Tongue (tissue), 2 donors: ENCODE measurements around the gene WRAP73. TPM values are rescaled to one million over a fixed set of nuclear protein-coding genes. Genes with fewer than 3 reads are reported as not detected.
"Not testable (repeated sequence)": the region's sequence is repeated elsewhere in the genome, so short reads cannot be mapped to it uniquely, and the experiment has no call there.

Source experiments
- DNase-seq: peaks from one replicate; pipeline ENCODE4 v3.0.0-alpha.2; 2015
- total RNA-seq: library from RNA; depleted of rRNA; stranded (reverse); fragments of >200 nt; gene quantifications from one replicate; pipeline ENCODE4 v1.2.3, GENCODE V29; 2014

Gene WRAP73
- total RNA-seq, 1 donor from 2014 or later = 25.4 TPM

- DNase-seq = no peak
Observed at GRCh38 chr1:3597599-3597964, 52.3 kb downstream of the WRAP73 start.

DNA sequence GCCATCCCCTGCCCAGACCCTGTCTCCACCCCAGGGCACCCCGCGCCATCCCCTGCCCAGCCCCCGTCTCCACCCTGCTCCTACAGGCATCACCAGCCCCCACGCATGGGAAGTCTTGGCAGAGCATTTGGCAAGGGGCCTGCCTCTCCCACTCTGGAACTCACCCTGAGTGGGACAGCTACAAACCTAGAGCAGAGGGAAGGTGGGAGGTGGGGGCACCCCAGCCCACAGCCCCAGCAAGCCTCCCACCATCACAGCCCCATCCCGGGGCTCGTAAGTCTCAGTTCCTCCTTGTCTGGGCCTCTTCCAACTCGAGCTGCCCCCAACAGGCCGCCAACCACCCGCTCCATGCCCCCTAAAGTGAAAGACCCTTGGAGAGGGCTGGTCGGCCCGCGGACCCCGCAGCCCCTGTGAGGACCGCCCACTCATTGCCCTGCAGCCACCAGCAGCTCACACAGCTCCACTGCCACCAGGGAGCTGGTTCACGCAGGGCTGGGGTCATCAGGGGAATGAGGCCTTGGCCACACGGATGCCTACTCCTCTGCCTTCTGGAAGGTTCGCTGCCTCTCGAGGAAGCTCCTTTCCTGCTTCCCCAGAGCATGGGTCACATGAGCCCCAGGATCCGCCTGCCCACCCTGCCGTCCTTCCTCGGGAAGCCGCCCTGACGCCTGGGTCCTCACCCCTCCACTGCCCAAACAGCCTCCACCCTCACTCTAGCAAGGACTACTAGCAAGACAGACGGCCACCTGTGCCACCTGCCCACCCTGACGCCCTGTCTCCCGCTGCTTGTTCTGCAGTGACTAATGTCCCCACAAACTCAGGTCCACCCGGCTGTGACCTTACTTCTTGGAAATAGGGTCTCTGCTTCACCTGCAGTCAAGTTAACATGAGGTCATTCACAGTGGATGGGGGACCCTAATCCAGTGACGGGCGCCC is 53.0 kb downstream of the WRAP73 start:
- no peak for DNase-seq

DNA sequence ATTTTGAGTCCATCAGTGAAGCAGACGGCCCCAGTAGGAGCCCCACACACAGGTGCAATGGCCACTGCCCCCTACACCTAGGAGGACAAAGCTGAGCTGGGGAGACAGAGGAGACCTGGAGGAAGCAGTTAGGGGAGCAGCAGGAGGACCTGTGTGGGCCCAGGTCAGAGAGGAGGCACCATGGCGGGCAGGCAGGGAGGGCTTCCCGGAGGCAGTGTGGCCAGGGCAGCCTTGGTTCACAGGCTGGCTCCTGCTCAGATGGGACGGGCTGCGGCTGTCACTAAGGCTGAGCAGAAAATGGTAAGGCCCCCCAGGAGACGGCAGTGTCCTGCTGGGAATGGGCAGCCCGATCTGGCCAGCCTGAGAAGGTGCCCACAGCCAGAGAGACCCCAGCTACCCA is 54.0 kb downstream of the WRAP73 start:
- DNase-seq = no peak

DNA sequence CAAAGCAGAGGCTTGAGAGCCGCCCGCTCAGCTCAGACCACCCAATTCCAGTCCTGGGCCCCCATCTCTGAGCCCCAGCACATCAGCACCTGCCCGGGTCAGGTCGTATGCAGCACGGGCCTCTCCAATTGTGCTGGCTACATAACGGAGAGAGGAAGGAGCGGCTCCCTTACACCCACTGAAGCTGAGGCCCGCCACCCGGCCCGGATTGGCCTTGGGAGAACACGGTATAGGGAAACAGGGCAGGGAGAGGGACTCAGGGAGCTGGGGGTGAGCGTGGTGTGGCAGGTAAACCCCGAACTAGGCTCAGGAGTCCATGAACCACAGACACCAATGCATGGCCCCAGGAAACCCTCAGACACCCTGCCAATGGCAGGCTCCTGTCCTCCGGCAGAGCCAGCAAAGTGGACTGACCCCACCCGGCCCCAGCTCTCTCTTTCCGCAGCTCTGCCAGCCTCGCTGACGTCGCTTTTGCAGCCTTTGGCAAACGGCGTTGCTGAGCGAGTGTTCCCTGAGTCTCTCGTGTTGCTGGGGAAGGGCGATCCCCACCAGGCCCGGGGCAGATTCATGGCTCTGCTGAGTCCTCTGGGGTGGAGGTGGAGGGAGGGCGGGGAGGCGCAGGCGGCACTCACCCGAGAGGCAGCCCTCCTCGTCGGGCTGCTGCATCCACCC is 55.1 kb downstream of the WRAP73 start:
- DNase-seq = no peak

GRCh38 chr1:3593745-3594144 is 56.2 kb downstream of the WRAP73 start:
- no peak for DNase-seq

DNA sequence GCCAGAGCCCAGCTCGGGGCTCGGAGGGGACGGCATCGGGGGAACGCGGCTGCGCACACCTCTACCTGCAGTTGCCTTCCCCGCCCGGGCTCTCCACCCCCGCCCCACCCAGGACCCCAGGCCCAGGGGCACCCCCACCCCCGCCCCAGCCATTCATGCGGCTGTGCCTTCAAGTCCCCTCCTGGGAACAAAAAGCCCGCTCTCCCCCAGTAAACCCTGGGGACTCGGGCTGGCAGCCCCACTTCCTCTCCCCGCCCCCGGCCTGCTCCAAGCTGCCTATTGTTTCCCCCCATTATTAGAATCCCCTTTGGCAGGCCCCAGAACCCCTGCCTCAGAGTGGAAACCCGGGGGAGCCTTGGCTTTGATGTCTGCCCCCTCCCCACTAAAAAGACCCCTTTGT is 56.6 kb downstream of the WRAP73 start:
- no peak for DNase-seq

- no peak for DNase-seq
Observed at GRCh38 chr1:3590951-3591865, 58.7 kb downstream of the WRAP73 start.

GRCh38 chr1:3590139-3590763 is 59.7 kb downstream of the WRAP73 start:
- DNase-seq = no peak

GRCh38 chr1:3588395-3588794 is 61.5 kb downstream of the WRAP73 start:
- DNase-seq = no peak

- peak; percentile 40 for DNase-seq
Observed at GRCh38 chr1:3586986-3587759, 62.7 kb downstream of the WRAP73 start.

GRCh38 chr1:3585940-3586568 is 63.8 kb downstream of the WRAP73 start:
- DNase-seq = no peak

DNA sequence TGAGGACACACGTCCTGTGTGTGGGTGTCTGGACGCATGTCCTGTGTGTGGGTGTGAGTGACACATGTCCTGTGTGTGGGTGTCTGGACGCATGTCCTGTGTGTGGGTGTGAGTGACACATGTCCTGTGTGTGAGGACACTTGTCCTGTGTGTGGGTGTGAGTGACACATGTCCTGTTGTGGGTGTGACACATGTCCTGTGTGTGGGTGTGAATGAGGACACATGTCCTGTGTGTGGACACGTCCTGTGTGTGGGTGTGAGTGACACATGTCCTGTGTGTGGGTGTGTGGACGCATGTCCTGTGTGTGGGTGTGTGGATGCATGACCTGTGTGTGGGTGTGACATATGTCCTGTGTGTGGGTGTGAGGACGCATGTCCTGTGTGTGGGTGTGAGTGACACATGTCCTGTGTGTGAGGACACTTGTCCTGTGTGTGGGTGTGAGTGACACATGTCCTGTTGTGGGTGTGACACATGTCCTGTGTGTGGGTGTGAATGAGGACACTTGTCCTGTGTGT is 64.5 kb downstream of the WRAP73 start:
- not testable (repeated sequence) for DNase-seq

DNA sequence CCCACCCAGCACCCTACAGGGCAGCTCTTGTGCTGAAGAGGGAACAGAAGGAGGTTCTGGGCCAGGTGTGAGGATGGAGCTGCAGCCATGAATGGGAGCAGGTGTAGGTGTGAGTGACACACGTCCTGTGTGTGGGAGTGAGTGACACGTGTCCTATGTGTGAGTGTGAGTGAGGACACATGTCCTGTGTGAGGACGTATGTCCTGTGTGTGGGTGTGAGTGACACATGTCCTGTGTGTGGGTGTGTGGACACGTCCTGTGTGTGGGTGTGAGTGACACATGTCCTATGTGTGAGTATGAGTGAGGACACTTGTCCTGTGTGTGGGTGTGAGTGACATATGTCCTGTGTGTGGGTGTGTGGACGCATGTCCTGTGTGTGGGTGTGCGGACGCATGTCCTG is 65.0 kb downstream of the WRAP73 start:
- no peak for DNase-seq

DNA sequence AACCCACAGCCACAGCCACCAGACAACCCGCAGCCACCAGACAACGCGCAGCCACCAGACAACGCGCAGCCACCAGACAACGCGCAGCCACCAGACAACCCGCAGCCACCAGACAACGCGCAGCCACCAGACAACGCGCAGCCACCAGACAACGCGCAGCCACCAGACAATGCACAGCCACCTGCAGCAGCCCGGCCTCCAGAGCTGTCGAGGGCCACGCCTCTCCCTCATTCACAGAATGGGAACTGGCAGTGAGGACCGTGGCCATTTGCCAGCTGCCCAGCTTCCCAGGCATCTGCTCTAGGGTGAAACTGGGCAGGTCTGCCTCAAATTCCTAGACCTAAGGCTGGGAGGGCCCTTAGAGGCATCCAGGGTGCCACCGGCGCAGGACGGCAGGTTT is 66.2 kb downstream of the WRAP73 start:
- not testable (repeated sequence) for DNase-seq

DNA sequence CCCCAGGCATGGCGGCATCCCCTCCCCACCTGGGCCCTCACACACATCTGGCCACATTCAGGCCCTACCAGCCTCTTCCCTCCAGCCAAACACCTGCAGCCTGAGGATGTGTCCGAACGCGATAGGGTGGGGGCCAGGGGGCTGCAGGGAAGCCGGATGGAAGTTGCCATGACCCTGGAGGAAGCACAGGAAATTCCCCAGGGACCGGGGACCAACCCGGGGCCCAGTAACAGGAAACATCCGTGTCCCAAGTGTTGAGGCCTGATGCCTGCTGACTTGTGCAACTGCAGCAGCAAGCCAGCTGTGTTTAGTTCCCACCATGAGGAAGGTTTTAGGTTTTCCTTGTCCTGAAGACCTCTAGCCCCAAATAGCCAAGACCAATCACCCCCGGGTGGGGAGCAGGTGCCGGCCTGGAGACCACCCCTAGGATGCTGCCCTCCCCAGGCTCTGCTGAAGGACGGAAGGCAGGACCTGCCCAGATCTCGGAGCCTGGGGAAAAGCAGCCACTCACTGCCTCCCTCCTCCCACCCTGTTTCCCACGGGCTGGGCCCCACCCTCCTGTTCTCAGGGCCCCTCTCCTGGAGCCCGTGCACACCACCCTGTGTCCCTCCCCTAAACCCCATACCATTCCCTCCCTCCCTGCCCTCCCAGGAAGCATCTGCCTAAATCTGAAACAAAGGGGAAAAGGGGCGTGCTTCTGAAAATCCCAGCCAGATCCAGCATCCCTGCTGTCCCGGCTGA is 68.4 kb downstream of the WRAP73 start:
- no peak for DNase-seq
